Liver (tissue), 9 donors: ENCODE measurements around the gene RNF217. TPM values are rescaled to one million over a fixed set of nuclear protein-coding genes. Genes with fewer than 3 reads are reported as not detected.

Source experiments
- DNase-seq: peaks from one replicate; pipeline ENCODE4 v3.0.0-alpha.2; 2017; ENCODE audit warnings: low spot score
- H3K27ac ChIP-seq, 2 donors: one replicate each; pipeline ENCODE4 v1.7.0; 2013; ENCODE audit warnings: inconsistent platforms in 2 of 2, low read length in 2 of 2, control low read depth in 1 of 2, low read depth in 1 of 2, mild to moderate bottlenecking in 1 of 2
- H3K27me3 ChIP-seq, 4 donors: one replicate each; pipeline versions ENCODE4 v1.6.1 to v1.7.0; 2013; ENCODE audit warnings: low read length in 3 of 4, inconsistent platforms in 1 of 4, mild to moderate bottlenecking in 1 of 4, moderate library complexity in 1 of 4; ENCODE audit not compliant: control insufficient read depth in 4 of 4, insufficient read depth in 4 of 4
- H3K36me3 ChIP-seq, 4 donors: one replicate each; pipeline versions ENCODE4 v1.6.1 to v1.7.0; 2013; ENCODE audit warnings: low read length in 3 of 4, mild to moderate bottlenecking in 3 of 4, low read depth in 1 of 4, moderate library complexity in 1 of 4; ENCODE audit not compliant: control insufficient read depth in 4 of 4, insufficient read depth in 3 of 4
- H3K4me1 ChIP-seq, 4 donors: one replicate each; pipeline versions ENCODE4 v1.6.1 to v1.7.0; 2013; ENCODE audit warnings: low read length in 3 of 4, mild to moderate bottlenecking in 3 of 4, moderate library complexity in 1 of 4; ENCODE audit not compliant: control insufficient read depth in 4 of 4, insufficient read depth in 4 of 4
- H3K4me3 ChIP-seq, 3 donors: one replicate each; pipeline versions ENCODE4 v1.6.1 to v1.7.0; 2013; ENCODE audit warnings: low read length in 3 of 3, control low read depth in 1 of 3, low read depth in 1 of 3, mild to moderate bottlenecking in 1 of 3
- H3K9ac ChIP-seq, 2 donors: one replicate each; pipeline ENCODE4 v1.7.0; 2013; ENCODE audit warnings: low read length in 2 of 2, mild to moderate bottlenecking in 2 of 2, moderate library complexity in 2 of 2, control low read depth in 1 of 2, low read depth in 1 of 2
- H3K9me3 ChIP-seq, 4 donors: one replicate each; pipeline versions ENCODE4 v1.6.1 to v1.7.0; 2013; ENCODE audit warnings: low read length in 3 of 4; ENCODE audit not compliant: control insufficient read depth in 4 of 4
- EGR1 ChIP-seq, 2 donors: IDR thresholded peaks; 2 replicates each; pipeline ENCODE4 v1.6.1; 2016 to 2018; ENCODE audit warnings: antibody characterized with exemption in 2 of 2, low read depth in 2 of 2
- FOXA1 ChIP-seq: IDR thresholded peaks from 2 replicates; pipeline ENCODE4 v1.6.1; 2016; ENCODE audit warnings: antibody characterized with exemption
- FOXA2 ChIP-seq: IDR thresholded peaks from 2 replicates; pipeline ENCODE4 v1.6.1; 2016; ENCODE audit warnings: antibody characterized with exemption
- GABPA ChIP-seq, 2 donors: IDR thresholded peaks in 1 of 2; conservative IDR thresholded peaks in 1 of 2; 2 replicates each; pipeline ENCODE4 v1.6.1; 2016; ENCODE audit warnings: antibody characterized with exemption in 2 of 2, mild to moderate bottlenecking in 1 of 2, moderate library complexity in 1 of 2
- HNF4A ChIP-seq, 2 donors: conservative IDR thresholded peaks; 2 replicates each; pipeline ENCODE4 v1.6.1; 2016; ENCODE audit warnings: antibody characterized with exemption in 2 of 2, mild to moderate bottlenecking in 2 of 2
- HNF4G ChIP-seq: IDR thresholded peaks from 2 replicates; pipeline ENCODE4 v1.6.1; 2016; ENCODE audit warnings: antibody characterized with exemption
- JUND ChIP-seq, 2 donors: IDR thresholded peaks; 2 replicates each; pipeline ENCODE4 v1.6.1; 2016; ENCODE audit warnings: antibody characterized with exemption in 2 of 2
- NR2F2 ChIP-seq: IDR thresholded peaks from 2 replicates; pipeline ENCODE4 v1.6.1; 2016; ENCODE audit warnings: antibody characterized with exemption
- RAD21 ChIP-seq, 2 donors: IDR thresholded peaks; 2 replicates each; pipeline ENCODE4 v1.6.1; 2016; ENCODE audit warnings: antibody characterized with exemption in 2 of 2, mild to moderate bottlenecking in 2 of 2
- RXRA ChIP-seq, 2 donors: IDR thresholded peaks; 2 replicates each; pipeline ENCODE4 v1.6.1; 2017 to 2018; ENCODE audit warnings: antibody characterized with exemption in 2 of 2, mild to moderate bottlenecking in 1 of 2
- SP1 ChIP-seq: IDR thresholded peaks from 2 replicates; pipeline ENCODE4 v1.6.1; 2018; ENCODE audit warnings: antibody characterized with exemption, mild to moderate bottlenecking
- TAF1 ChIP-seq: conservative IDR thresholded peaks from 2 replicates; pipeline ENCODE4 v1.6.1; 2016; ENCODE audit warnings: antibody characterized with exemption, mild to moderate bottlenecking
- YY1 ChIP-seq: IDR thresholded peaks from 2 replicates; pipeline ENCODE4 v1.6.1; 2016; ENCODE audit warnings: antibody characterized with exemption, mild to moderate bottlenecking
- whole genome bisulfite sequencing: extraction: QIAGEN DNeasy Blood & Tissue Kit; methylation state at CpG from one replicate; pipeline ENCODE4 v1.1.7; 2013; 5-methylcytosine and 5-hydroxymethylcytosine counted together
- polyA plus RNA-seq, 2 donors: library from polyadenylated mRNA; stranded (reverse) in 1 of 2; unstranded in 1 of 2; fragments of 200-250 nt in 1 of 2; fragments of >200 nt in 1 of 2; fragmentation: Nextera tagmentation in 1 of 2; extraction: Ambion mirVana in 1 of 2; gene quantifications; one replicate each; pipeline versions ENCODE4 v1.2.1 to v1.2.3, GENCODE V29; 2013 to 2015
- total RNA-seq, 2 donors: library from RNA; depleted of rRNA; stranded (reverse); fragments of >200 nt; gene quantifications; one replicate each; pipeline ENCODE4 v1.2.3, GENCODE V29; 2014
- TF ChIP-seq, protein P1 (sequence below): IDR thresholded peaks from 2 replicates; pipeline ENCODE4 v1.6.1; 2016; ENCODE audit warnings: antibody characterized with exemption
- TF ChIP-seq, protein P2 (sequence below): IDR thresholded peaks from 2 replicates; pipeline ENCODE4 v1.6.1; 2016; ENCODE audit warnings: antibody characterized with exemption
- TF ChIP-seq, protein P3 (sequence below): IDR thresholded peaks from 2 replicates; pipeline ENCODE4 v1.6.1; 2016; ENCODE audit warnings: antibody characterized with exemption
- TF ChIP-seq, protein P4 (sequence below): fragments of 150-350 bp; IDR thresholded peaks from 2 replicates; pipeline ENCODE4 v1.5.1; 2017; ENCODE audit warnings: improper control_type of control experiment, low read depth, low read length; ENCODE audit not compliant: missing input control
- TF ChIP-seq, protein P5 (sequence below): IDR thresholded peaks from 2 replicates; pipeline ENCODE4 v1.6.1; 2016; ENCODE audit warnings: antibody characterized with exemption, mild to moderate bottlenecking
- donor health status: healthy.
- donor health status: healthy.
- donor health status: healthy.
- donor health status: healthy.
- donor health status: healthy.

The RNF217 gene, protein sequence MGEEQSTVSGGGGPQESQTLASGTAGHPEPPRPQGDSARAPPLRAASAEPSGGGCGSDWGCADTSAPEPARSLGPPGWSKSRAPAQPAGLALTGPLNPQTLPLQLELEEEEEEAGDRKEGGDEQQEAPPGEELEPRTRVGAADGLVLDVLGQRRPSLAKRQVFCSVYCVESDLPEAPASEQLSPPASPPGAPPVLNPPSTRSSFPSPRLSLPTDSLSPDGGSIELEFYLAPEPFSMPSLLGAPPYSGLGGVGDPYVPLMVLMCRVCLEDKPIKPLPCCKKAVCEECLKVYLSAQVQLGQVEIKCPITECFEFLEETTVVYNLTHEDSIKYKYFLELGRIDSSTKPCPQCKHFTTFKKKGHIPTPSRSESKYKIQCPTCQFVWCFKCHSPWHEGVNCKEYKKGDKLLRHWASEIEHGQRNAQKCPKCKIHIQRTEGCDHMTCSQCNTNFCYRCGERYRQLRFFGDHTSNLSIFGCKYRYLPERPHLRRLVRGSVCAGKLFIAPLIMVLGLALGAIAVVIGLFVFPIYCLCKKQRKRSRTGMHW
- total RNA-seq (10 to 100 TPM in 1 of 2 donors, 1 to 10 TPM in 1; 3.8 to 18.3 TPM), polyA plus RNA-seq (1 to 10 TPM; 2.3 to 4.4 TPM)

DNA sequence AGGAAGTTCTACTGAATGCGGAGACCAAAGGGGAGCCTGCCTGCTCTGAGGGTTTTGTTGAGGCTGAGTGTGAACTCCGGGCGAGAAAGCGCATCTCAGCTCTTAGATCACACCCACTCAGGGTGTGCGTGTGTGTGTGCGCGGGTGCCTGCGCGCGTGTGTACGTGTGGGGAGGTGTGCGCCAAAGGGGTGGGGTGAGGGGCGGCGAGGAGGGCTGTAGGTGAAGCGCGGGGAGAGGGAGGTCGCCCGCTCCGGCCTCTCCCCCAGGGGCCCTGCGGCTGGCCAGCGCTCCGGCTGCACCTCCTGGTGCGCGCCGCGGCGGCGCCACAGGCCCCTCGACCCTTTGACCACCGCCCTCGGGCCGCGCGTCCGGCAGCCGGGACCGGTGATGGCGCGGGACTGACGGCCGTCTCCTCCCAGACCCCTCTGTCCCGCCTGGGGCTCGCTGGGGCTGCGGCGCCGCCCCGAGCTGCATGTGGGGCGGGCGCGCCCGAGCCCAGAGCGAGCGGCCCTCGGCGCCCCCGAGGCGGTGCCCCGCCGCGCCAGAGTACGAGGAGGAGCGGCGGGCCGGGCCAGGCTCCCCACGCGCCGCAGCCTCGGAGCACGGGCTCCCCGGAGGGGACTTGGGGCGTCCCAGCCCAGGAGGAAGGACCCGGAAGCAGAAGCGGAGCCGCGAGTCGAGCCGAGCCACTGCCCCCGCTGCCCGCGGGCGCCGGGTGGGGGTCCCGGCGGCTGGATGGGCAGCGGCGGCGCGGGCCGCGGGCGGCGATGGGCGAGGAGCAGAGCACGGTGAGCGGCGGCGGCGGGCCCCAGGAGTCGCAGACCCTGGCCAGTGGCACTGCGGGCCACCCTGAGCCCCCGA, at the start of gene RNF217:
TSS of gene RNF217 (plus strand) at position 661 of the 862 bp plus-strand sequence. CDS start at position 769, 108 bp downstream.
- Histone ChIP-seq H3K27me3 (no peaks in the 10 kb centered on the region), H3K36me3 (peaks cover 0 to 3% (median 0%) of the 10 kb centered on the region in 4 donors), H3K9me3 (no peaks in the 10 kb centered on the region), H3K4me3 (peak within 1 kb of the TSS; percentile 61 to 82 (median 68)), H3K4me1 (peaks cover 0 to 33% (median 15%) of the 10 kb centered on the region in 4 donors), H3K27ac (peak within 1 kb of the TSS; percentile 85 to 90), H3K9ac (peak within 1 kb of the TSS; percentile 83 to 91)
- TF ChIP-seq GABPA (IDR thresholded peaks at IDR 0.05 in 1 of 2, conservative IDR thresholded peaks at IDR 0.05 in 1 of 2): no peak
- no peak for TF ChIP-seq SP1
- no peak for TF ChIP-seq FOXA2
- no peak for TF ChIP-seq NR2F2
- no peak for TF ChIP-seq YY1
- peak in 1 of 2 donors; percentile 52 for TF ChIP-seq RAD21 (IDR thresholded peaks at IDR 0.05)
- TF ChIP-seq RXRA (IDR thresholded peaks at IDR 0.05): no peak
- TF ChIP-seq HNF4G: no peak
- TF ChIP-seq HNF4A (conservative IDR thresholded peaks at IDR 0.05): peak; percentile 28 to 34
- no peak for TF ChIP-seq JUND (IDR thresholded peaks at IDR 0.05)
- TF ChIP-seq, protein P1, sequence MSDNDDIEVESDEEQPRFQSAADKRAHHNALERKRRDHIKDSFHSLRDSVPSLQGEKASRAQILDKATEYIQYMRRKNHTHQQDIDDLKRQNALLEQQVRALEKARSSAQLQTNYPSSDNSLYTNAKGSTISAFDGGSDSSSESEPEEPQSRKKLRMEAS: no peak
- TF ChIP-seq, protein P2, sequence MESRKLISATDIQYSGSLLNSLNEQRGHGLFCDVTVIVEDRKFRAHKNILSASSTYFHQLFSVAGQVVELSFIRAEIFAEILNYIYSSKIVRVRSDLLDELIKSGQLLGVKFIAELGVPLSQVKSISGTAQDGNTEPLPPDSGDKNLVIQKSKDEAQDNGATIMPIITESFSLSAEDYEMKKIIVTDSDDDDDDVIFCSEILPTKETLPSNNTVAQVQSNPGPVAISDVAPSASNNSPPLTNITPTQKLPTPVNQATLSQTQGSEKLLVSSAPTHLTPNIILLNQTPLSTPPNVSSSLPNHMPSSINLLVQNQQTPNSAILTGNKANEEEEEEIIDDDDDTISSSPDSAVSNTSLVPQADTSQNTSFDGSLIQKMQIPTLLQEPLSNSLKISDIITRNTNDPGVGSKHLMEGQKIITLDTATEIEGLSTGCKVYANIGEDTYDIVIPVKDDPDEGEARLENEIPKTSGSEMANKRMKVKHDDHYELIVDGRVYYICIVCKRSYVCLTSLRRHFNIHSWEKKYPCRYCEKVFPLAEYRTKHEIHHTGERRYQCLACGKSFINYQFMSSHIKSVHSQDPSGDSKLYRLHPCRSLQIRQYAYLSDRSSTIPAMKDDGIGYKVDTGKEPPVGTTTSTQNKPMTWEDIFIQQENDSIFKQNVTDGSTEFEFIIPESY: no peak
- TF ChIP-seq TAF1: peak; percentile 51
- under 1% methylated on average over 101 of the region's 101 CpGs for WGBS
- peak; percentile 47 for DNase-seq

DNA sequence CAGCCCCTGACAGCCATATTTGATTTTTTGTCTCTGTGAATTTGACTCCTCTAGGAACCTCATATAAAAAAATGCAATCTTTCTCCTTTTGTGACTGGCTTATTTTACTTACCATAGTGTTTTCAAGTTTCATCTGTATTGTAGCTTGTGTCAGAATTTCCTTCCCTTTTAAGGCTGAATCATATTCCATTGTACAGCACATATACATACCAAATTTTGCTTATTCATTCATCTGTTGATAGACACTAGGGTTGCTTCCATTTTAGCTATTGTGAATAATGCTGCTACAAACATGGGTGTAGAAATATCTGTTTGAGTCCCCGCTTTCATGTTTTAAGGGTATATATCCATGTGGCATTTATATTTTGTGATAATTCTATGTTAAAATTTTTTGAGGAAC, 49.2 kb upstream of the RNF217 start:
- H3K4me3 ChIP-seq: no peak overlapping the region
- H3K27ac ChIP-seq: no peak overlapping the region
- no peaks in the 10 kb centered on the region for H3K9me3 ChIP-seq
- no peak overlapping the region for H3K9ac ChIP-seq
- no peak for DNase-seq
- no peaks in the 10 kb centered on the region for H3K4me1 ChIP-seq
- no peaks in the 10 kb centered on the region for H3K27me3 ChIP-seq
- no peaks in the 10 kb centered on the region for H3K36me3 ChIP-seq
- 96% methylated on average over 1 of the region's 1 CpG for WGBS
- TF ChIP-seq, protein P1: no peak
- no peak for TF ChIP-seq SP1
- no peak for TF ChIP-seq HNF4G
- TF ChIP-seq FOXA1: no peak
- no peak for TF ChIP-seq YY1
- TF ChIP-seq HNF4A (conservative IDR thresholded peaks at IDR 0.05): no peak
- no peak for TF ChIP-seq FOXA2
- TF ChIP-seq EGR1 (IDR thresholded peaks at IDR 0.05; ENCODE audit: low read depth in 2 of 2): no peak
- TF ChIP-seq, protein P3, sequence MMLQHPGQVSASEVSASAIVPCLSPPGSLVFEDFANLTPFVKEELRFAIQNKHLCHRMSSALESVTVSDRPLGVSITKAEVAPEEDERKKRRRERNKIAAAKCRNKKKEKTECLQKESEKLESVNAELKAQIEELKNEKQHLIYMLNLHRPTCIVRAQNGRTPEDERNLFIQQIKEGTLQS: no peak
- no peak for TF ChIP-seq NR2F2
- TF ChIP-seq TAF1: no peak
- TF ChIP-seq RAD21 (IDR thresholded peaks at IDR 0.05): no peak
- no peak for TF ChIP-seq GABPA (IDR thresholded peaks at IDR 0.05 in 1 of 2, conservative IDR thresholded peaks at IDR 0.05 in 1 of 2)
- TF ChIP-seq, protein P4, sequence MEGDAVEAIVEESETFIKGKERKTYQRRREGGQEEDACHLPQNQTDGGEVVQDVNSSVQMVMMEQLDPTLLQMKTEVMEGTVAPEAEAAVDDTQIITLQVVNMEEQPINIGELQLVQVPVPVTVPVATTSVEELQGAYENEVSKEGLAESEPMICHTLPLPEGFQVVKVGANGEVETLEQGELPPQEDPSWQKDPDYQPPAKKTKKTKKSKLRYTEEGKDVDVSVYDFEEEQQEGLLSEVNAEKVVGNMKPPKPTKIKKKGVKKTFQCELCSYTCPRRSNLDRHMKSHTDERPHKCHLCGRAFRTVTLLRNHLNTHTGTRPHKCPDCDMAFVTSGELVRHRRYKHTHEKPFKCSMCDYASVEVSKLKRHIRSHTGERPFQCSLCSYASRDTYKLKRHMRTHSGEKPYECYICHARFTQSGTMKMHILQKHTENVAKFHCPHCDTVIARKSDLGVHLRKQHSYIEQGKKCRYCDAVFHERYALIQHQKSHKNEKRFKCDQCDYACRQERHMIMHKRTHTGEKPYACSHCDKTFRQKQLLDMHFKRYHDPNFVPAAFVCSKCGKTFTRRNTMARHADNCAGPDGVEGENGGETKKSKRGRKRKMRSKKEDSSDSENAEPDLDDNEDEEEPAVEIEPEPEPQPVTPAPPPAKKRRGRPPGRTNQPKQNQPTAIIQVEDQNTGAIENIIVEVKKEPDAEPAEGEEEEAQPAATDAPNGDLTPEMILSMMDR: no peak
- TF ChIP-seq JUND (IDR thresholded peaks at IDR 0.05): no peak
- no peak for TF ChIP-seq RXRA (IDR thresholded peaks at IDR 0.05)
- TF ChIP-seq, protein P5, sequence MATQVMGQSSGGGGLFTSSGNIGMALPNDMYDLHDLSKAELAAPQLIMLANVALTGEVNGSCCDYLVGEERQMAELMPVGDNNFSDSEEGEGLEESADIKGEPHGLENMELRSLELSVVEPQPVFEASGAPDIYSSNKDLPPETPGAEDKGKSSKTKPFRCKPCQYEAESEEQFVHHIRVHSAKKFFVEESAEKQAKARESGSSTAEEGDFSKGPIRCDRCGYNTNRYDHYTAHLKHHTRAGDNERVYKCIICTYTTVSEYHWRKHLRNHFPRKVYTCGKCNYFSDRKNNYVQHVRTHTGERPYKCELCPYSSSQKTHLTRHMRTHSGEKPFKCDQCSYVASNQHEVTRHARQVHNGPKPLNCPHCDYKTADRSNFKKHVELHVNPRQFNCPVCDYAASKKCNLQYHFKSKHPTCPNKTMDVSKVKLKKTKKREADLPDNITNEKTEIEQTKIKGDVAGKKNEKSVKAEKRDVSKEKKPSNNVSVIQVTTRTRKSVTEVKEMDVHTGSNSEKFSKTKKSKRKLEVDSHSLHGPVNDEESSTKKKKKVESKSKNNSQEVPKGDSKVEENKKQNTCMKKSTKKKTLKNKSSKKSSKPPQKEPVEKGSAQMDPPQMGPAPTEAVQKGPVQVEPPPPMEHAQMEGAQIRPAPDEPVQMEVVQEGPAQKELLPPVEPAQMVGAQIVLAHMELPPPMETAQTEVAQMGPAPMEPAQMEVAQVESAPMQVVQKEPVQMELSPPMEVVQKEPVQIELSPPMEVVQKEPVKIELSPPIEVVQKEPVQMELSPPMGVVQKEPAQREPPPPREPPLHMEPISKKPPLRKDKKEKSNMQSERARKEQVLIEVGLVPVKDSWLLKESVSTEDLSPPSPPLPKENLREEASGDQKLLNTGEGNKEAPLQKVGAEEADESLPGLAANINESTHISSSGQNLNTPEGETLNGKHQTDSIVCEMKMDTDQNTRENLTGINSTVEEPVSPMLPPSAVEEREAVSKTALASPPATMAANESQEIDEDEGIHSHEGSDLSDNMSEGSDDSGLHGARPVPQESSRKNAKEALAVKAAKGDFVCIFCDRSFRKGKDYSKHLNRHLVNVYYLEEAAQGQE: no peak
